Neuron (in vitro differentiated cells): ENCODE data around the gene PDSS2.
"Not testable (repeated sequence)": the region's sequence is repeated elsewhere in the genome, so short reads cannot be mapped to it uniquely, and the experiment has no call there.

ENCODE experiments used
- H2AFZ ChIP-seq: one replicate; pipeline ENCODE4 v1.6.1; 2013; ENCODE audit warnings: low read depth, mild to moderate bottlenecking, inconsistent platforms, low read length, moderate library complexity
- H3K27me3 ChIP-seq: one replicate; pipeline ENCODE4 v1.6.1; 2013; ENCODE audit warnings: low read length; ENCODE audit not compliant: insufficient read depth
- H3K36me3 ChIP-seq: one replicate; pipeline ENCODE4 v1.6.1; 2013; ENCODE audit warnings: low read length; ENCODE audit not compliant: insufficient read depth
- H3K4me1 ChIP-seq: one replicate; pipeline ENCODE4 v1.6.1; 2013; ENCODE audit warnings: low read length; ENCODE audit not compliant: insufficient read depth
- H3K4me3 ChIP-seq: 2 replicates; pipeline ENCODE4 v1.5.1; 2013; ENCODE audit warnings: mild to moderate bottlenecking, low read length, moderate library complexity
- H3K9me3 ChIP-seq: one replicate; pipeline ENCODE4 v1.6.1; 2013; ENCODE audit warnings: low read length

The PDSS2 gene

GRCh38 chr6:107192830-107193229, 266.5 kb downstream of the PDSS2 start:
- Histone ChIP-seq H3K4me3 (no peak overlapping the region), H3K36me3 (peaks cover 2% of the 10 kb centered on the region), H3K27me3 (no peaks in the 10 kb centered on the region), H3K4me1 (no peaks in the 10 kb centered on the region), H2AFZ (no peak overlapping the region), H3K9me3 (no peaks in the 10 kb centered on the region)

GRCh38 chr6:107187630-107188029, 271.7 kb downstream of the PDSS2 start:
- Histone ChIP-seq H3K36me3 (no peaks in the 10 kb centered on the region), H3K4me3 (no peak overlapping the region), H2AFZ (no peak overlapping the region), H3K27me3 (no peaks in the 10 kb centered on the region), H3K4me1 (no peaks in the 10 kb centered on the region), H3K9me3 (no peaks in the 10 kb centered on the region)

DNA sequence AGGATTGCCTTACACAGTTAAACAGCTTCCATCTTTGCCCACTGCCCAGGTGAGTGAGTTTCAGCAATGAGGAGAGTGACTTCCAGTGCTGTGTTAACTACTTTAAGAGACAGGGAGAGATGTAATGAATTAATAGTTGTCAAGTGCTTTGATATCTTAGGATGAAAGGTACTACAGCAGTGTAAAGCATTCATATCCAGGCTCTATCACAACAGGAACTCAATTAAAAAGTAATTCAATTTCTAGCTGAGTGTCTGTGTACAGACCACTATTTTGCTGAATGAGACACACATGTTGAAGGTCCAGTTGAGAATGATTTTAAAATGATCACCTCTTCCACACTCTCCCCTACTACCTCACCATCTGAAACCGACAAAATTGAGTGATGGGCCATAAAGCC, 273.3 kb downstream of the PDSS2 start:
- Histone ChIP-seq H3K9me3 (no peaks in the 10 kb centered on the region), H3K4me3 (no peak overlapping the region), H3K36me3 (no peaks in the 10 kb centered on the region), H3K4me1 (no peaks in the 10 kb centered on the region), H3K27me3 (no peaks in the 10 kb centered on the region), H2AFZ (no peak overlapping the region)

- no peak overlapping the region for H3K4me3 ChIP-seq
- no peak overlapping the region for H2AFZ ChIP-seq
- H3K9me3 ChIP-seq: no peaks in the 10 kb centered on the region
- H3K27me3 ChIP-seq: no peaks in the 10 kb centered on the region
- no peaks in the 10 kb centered on the region for H3K36me3 ChIP-seq
- no peaks in the 10 kb centered on the region for H3K4me1 ChIP-seq
Observed at GRCh38 chr6:107185391-107185970, 273.9 kb downstream of the PDSS2 start.

- Histone ChIP-seq H3K4me3 (no peak overlapping the region), H3K9me3 (no peaks in the 10 kb centered on the region), H3K36me3 (no peaks in the 10 kb centered on the region), H3K4me1 (no peaks in the 10 kb centered on the region), H3K27me3 (no peaks in the 10 kb centered on the region), H2AFZ (no peak overlapping the region)
Observed at GRCh38 chr6:107184435-107184834, 274.9 kb downstream of the PDSS2 start.

- Histone ChIP-seq H3K36me3 (no peaks in the 10 kb centered on the region), H3K9me3 (no peaks in the 10 kb centered on the region), H2AFZ (no peak overlapping the region), H3K4me1 (no peaks in the 10 kb centered on the region), H3K27me3 (no peaks in the 10 kb centered on the region), H3K4me3 (no peak overlapping the region)
Observed at GRCh38 chr6:107180099-107180498, 279.3 kb downstream of the PDSS2 start.

GRCh38 chr6:107179004-107179403, 280.4 kb downstream of the PDSS2 start:
- Histone ChIP-seq H3K27me3 (no peaks in the 10 kb centered on the region), H2AFZ (no peak overlapping the region), H3K4me1 (no peaks in the 10 kb centered on the region), H3K36me3 (no peaks in the 10 kb centered on the region), H3K4me3 (no peak overlapping the region), H3K9me3 (no peaks in the 10 kb centered on the region)

GRCh38 chr6:107173779-107174178, 285.6 kb downstream of the PDSS2 start:
- no peaks in the 10 kb centered on the region for H3K27me3 ChIP-seq
- H3K4me3 ChIP-seq: no peak overlapping the region
- no peaks in the 10 kb centered on the region for H3K4me1 ChIP-seq
- no peak overlapping the region for H2AFZ ChIP-seq
- H3K36me3 ChIP-seq: no peaks in the 10 kb centered on the region
- H3K9me3 ChIP-seq: peaks cover 3% of the 10 kb centered on the region

DNA sequence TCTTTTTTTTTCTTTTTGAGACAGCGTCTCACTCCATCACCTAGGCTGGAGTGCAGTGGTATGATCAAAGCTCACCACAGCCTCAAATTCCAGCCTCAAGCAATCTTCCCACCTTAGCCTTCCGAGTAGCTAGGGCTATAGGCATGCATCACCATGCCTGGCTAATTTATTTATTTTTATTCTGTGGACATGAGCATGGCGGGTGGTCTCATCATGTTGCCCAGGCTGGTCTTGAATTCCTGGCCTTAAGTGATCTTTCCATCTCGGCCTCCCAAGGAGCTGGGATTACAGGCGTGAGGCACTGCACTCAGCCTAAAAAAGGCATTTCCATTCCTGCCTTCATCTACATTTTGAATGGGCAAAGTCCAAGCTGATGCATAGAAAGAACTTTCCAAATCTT, 287.9 kb downstream of the PDSS2 start:
- Histone ChIP-seq H3K4me1 (no peaks in the 10 kb centered on the region), H2AFZ (no peak overlapping the region), H3K36me3 (no peaks in the 10 kb centered on the region), H3K4me3 (no peak overlapping the region), H3K9me3 (peaks cover 3% of the 10 kb centered on the region), H3K27me3 (no peaks in the 10 kb centered on the region)

DNA sequence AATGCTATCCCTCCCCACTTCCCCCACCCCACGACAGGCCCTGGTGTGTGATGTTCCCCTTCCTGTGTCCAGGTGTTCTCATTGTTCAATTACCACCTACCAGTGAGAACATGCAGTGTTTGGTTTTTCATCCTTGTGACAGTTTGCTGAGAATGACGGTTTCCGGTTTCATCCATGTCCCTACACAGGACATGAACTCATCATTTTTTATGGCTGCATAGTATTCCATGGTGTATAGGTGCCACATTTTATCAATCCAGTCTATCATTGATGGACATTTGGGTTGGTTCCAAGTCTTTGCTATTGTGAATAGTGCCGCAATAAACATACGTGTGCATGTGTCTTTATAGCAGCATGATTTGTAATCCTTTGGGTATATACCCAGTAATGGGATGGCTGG, 295.1 kb downstream of the PDSS2 start:
- not testable (repeated sequence) for H3K9me3 ChIP-seq, H3K4me3 ChIP-seq, H3K36me3 ChIP-seq, H3K4me1 ChIP-seq, H3K27me3 ChIP-seq, H2AFZ ChIP-seq

DNA sequence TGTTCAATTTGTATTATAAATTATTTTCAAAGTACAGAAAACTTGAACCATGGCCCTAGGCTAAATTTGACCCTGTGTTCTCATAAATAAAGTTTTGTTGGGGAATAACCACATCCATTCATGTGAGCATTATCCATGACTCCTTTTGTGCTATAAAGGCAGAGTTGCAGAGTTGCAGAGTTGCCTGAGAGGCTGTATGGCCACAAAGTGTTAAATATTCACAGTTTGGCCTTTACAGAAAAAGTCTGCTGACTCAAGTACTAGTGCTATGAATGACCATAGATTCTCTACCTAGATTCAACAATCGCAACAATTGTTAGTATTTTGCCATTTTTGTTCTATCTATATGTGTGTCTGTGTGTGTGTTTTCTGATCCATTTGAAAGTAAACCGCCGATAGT, 297.8 kb downstream of the PDSS2 start:
- Histone ChIP-seq H3K9me3 (no peaks in the 10 kb centered on the region), H3K4me1 (no peaks in the 10 kb centered on the region), H2AFZ (no peak overlapping the region), H3K27me3 (no peaks in the 10 kb centered on the region), H3K36me3 (no peaks in the 10 kb centered on the region), H3K4me3 (no peak overlapping the region)

DNA sequence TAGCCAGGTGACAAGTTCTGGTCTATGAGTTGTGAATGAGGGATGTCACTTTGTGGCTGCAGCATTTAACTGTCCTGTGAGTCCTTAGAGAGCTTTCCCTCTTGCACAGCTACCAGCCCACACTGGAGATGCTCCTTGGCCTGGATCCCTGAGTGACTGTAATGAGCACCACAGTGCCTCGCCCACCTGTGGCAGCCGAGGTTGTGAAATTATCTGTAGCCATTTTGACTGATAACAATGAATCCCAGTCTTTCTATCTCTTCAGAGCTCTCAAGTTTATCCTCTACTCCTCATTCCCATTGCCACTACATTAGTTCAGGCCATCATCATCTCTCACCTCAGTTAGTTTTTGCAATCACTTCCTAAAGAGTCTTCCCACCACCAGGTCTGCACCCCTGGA, 302.7 kb downstream of the PDSS2 start:
- H3K36me3 ChIP-seq: no peaks in the 10 kb centered on the region
- H3K4me1 ChIP-seq: peaks cover 11% of the 10 kb centered on the region
- no peaks in the 10 kb centered on the region for H3K27me3 ChIP-seq
- H2AFZ ChIP-seq: no peak overlapping the region
- H3K9me3 ChIP-seq: no peaks in the 10 kb centered on the region
- no peak overlapping the region for H3K4me3 ChIP-seq

DNA sequence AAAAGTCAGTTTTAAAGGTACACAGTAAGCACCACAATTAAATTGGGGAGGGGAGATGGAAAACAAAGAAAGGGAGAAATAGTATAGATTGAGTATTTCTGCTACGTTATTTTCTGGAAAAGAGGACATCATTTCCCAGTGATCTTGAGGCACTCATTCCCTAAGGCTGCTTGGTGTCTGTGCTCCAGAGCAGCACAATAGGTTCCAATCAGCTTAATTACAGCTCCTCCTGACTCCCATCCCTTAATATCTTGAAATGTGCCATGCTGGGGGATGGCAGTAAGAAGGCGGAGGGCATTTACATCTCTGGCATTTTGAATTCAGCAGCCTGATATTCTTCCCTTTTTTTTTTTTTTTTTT, 304.6 kb downstream of the PDSS2 start:
- H3K4me3 ChIP-seq: peak overlapping the region; percentile 36
- no peaks in the 10 kb centered on the region for H3K36me3 ChIP-seq
- peak overlapping the region; percentile 75 for H2AFZ ChIP-seq
- H3K9me3 ChIP-seq: no peaks in the 10 kb centered on the region
- no peaks in the 10 kb centered on the region for H3K27me3 ChIP-seq
- peaks cover 11% of the 10 kb centered on the region for H3K4me1 ChIP-seq

DNA sequence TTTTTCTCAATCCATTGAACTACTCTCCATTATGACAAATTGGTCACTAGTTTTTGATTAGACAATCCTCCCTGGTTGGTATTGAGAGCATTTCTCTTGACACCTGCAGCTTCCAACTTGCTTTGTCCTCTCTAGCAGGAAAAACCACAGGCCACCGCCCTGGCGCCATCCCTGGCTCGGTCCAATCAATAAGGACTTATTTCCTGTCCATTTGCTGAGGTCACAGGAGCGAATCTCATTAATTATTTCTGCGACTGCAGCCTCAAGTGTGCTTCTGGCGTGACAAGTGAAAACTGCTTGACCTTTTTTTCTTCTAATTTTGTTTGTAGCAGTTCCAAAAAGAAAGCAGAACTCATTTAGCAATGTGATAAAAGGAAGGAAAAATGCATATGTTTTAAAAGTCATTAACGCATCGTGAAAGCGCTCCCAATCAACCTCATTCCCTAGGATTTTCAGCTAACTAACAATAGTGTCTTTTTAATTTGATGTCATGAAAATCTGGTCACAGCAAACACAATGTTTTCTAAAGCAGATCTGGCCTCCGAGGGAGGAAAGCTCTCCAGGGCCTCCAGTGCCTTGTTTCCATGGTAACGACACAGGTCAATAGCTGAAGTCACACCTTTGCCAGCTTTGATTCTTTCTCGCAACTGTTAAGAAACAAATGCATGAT, 305.1 kb downstream of the PDSS2 start:
- no peaks in the 10 kb centered on the region for H3K27me3 ChIP-seq
- H2AFZ ChIP-seq: peak overlapping the region; percentile 75
- peak overlapping the region; percentile 36 for H3K4me3 ChIP-seq
- no peaks in the 10 kb centered on the region for H3K9me3 ChIP-seq
- peaks cover 11% of the 10 kb centered on the region for H3K4me1 ChIP-seq
- no peaks in the 10 kb centered on the region for H3K36me3 ChIP-seq
